Left ventricle myocardium inferior (tissue), 1 donor: ENCODE measurements around the gene CEP152. TPM values are rescaled to one million over a fixed set of nuclear protein-coding genes. Genes with fewer than 3 reads are reported as not detected.
A peak's percentile ranks its signal among the peaks of the same experiment; 100 is the strongest.

Source experiments
- DNase-seq: peaks from one replicate; pipeline ENCODE4 v3.0.0-alpha.2; 2020
- H3K27ac ChIP-seq: fragments of 200-600 bp; replicated peaks from 2 replicates; pipeline ENCODE4 v1.8.0; 2021
- H3K27me3 ChIP-seq: fragments of 200-600 bp; 2 replicates; pipeline ENCODE4 v1.8.0; 2021; ENCODE audit warnings: low read depth
- H3K36me3 ChIP-seq: fragments of 200-600 bp; 2 replicates; pipeline ENCODE4 v1.8.0; 2021
- H3K4me1 ChIP-seq: fragments of 200-600 bp; 2 replicates; pipeline ENCODE4 v1.8.0; 2021
- H3K4me3 ChIP-seq: fragments of 200-600 bp; 2 replicates; pipeline ENCODE4 v1.8.0; 2021; ENCODE audit warnings: mild to moderate bottlenecking, moderate library complexity
- H3K9me3 ChIP-seq: fragments of 200-600 bp; replicated peaks from 2 replicates; pipeline ENCODE4 v1.8.0; 2021
- CTCF ChIP-seq: fragments of 200-600 bp; IDR thresholded peaks from 2 replicates; pipeline ENCODE4 v1.8.0; 2021; ENCODE audit warnings: antibody characterized with exemption, mild to moderate bottlenecking, borderline replicate concordance
- intact Hi-C: fragments of 100-400 bp; cut with micrococcal nuclease; formaldehyde crosslinking; loops from one replicate; pipeline ENCODE4 v1.11.0; 2022
- total RNA-seq: library from RNA; stranded (reverse); fragmentation: NEBNext Ultra II Directional; extraction: Animal tissue kit (Norgen Biotek cat#: 25700); gene quantifications from one replicate; pipeline ENCODE4 v1.2.1, GENCODE V29; 2021
- donor health status: DM: no; HTN: yes; CAD: no; lungs with severe emphysema.

CEP152 gene
- total RNA-seq, 1 donor from 2014 or later: 1.3 TPM

- no peak for DNase-seq
- H3K4me3 ChIP-seq: no peak overlapping the region
- H3K27ac ChIP-seq: no peak overlapping the region
- no peaks in the 10 kb centered on the region for H3K27me3 ChIP-seq
- TF ChIP-seq CTCF: no peak
- intact Hi-C loops: no loop called here
- H3K36me3 ChIP-seq: peaks cover 6% of the 10 kb centered on the region
- H3K4me1 ChIP-seq: no peaks in the 10 kb centered on the region
- H3K9me3 ChIP-seq: no peaks in the 10 kb centered on the region
These were observed 28.0 kb downstream of the CEP152 start for GRCh38 chr15:48782911-48783310.

- intact Hi-C loops: no loop called here
- Histone ChIP-seq H3K27me3 (no peaks in the 10 kb centered on the region), H3K4me3 (no peak overlapping the region), H3K9me3 (no peaks in the 10 kb centered on the region), H3K27ac (no peak overlapping the region), H3K4me1 (no peaks in the 10 kb centered on the region), H3K36me3 (peaks cover 6% of the 10 kb centered on the region)
- DNase-seq: no peak
- TF ChIP-seq CTCF: no peak
These were observed 29.3 kb downstream of the CEP152 start for GRCh38 chr15:48781481-48782081.

- Histone ChIP-seq H3K9me3 (no peaks in the 10 kb centered on the region), H3K4me1 (no peaks in the 10 kb centered on the region), H3K4me3 (no peak overlapping the region), H3K27me3 (no peaks in the 10 kb centered on the region), H3K36me3 (peaks cover 6% of the 10 kb centered on the region), H3K27ac (no peak overlapping the region)
- no peak for TF ChIP-seq CTCF
- no peak for DNase-seq
- intact Hi-C loops: no loop called here
These were observed 29.9 kb downstream of the CEP152 start for GRCh38 chr15:48781017-48781416.

GRCh38 chr15:48778331-48778730 is 32.5 kb downstream of the CEP152 start:
- no peak overlapping the region for H3K4me3 ChIP-seq
- peaks cover 11% of the 10 kb centered on the region for H3K9me3 ChIP-seq
- peak overlapping the region; percentile 37 for H3K27ac ChIP-seq
- DNase-seq: no peak
- no peak for TF ChIP-seq CTCF
- H3K4me1 ChIP-seq: no peaks in the 10 kb centered on the region
- intact Hi-C loops: no loop called here
- peaks cover 9% of the 10 kb centered on the region for H3K36me3 ChIP-seq
- no peaks in the 10 kb centered on the region for H3K27me3 ChIP-seq

GRCh38 chr15:48777645-48778330 is 33.1 kb downstream of the CEP152 start:
- no peak overlapping the region for H3K4me3 ChIP-seq
- peaks cover 9% of the 10 kb centered on the region for H3K36me3 ChIP-seq
- H3K9me3 ChIP-seq: peaks cover 11% of the 10 kb centered on the region
- no peaks in the 10 kb centered on the region for H3K27me3 ChIP-seq
- DNase-seq: no peak
- intact Hi-C loops: no loop called here
- TF ChIP-seq CTCF: no peak
- H3K27ac ChIP-seq: peak overlapping the region; percentile 37
- H3K4me1 ChIP-seq: no peaks in the 10 kb centered on the region
